H1 (cell line): ENCODE results near the gene TMIGD3. TPM values are rescaled to one million over a fixed set of nuclear protein-coding genes. Genes with fewer than 3 reads are reported as not detected.
A peak's percentile ranks its signal among the peaks of the same experiment; 100 is the strongest.

ENCODE experiments used
- CTCF ChIA-PET: fragments of 300-600 bp; sonication (Branson Sonifier 250); formaldehyde crosslinking; loops from one replicate; lab custom pipeline; 2021; ENCODE audit not compliant: partially characterized antibody; lab: Charles Lee
- POLR2A ChIA-PET: fragments of 300-600 bp; sonication (Branson Sonifier 250); formaldehyde crosslinking; loops from one replicate; lab custom pipeline; 2021; ENCODE audit warnings: inconsistent platforms; ENCODE audit not compliant: partially characterized antibody; lab: Charles Lee
- DNase-seq, 2 experiments: peaks; one replicate each; pipeline versions ENCODE4 v3.0.0 to v3.0.0-alpha.2; 2010 to 2022; ENCODE audit warnings: low spot score in 2 of 2, low read depth in 1 of 2, mixed read lengths in 1 of 2
- FAIRE-seq: peaks from 2 replicates; lab custom pipeline; 2011; peaks lifted over from hg19 to GRCh38; lab: Jason Lieb, UNC
- H2AFZ ChIP-seq: 2 replicates; pipeline ENCODE4 v1.8.1; 2012; ENCODE audit warnings: low read length, inconsistent platforms
- H2AK5ac ChIP-seq: 2 replicates; pipeline ENCODE4 v1.6.1; 2013; ENCODE audit warnings: low read depth, low read length
- H2BK120ac ChIP-seq: replicated peaks from 2 replicates; pipeline ENCODE3; 2013; ENCODE audit warnings: low read depth, low read length, inconsistent platforms
- H2BK12ac ChIP-seq: 2 replicates; pipeline ENCODE4 v1.6.1; 2013; ENCODE audit warnings: low read depth, low read length
- H2BK15ac ChIP-seq: 2 replicates; pipeline ENCODE4 v1.6.1; 2013; ENCODE audit warnings: low read length
- H2BK20ac ChIP-seq: 2 replicates; pipeline ENCODE4 v1.6.1; 2013; ENCODE audit warnings: low read length
- H2BK5ac ChIP-seq: 2 replicates; pipeline ENCODE4 v1.6.1; 2013; ENCODE audit warnings: low read depth, low read length
- H3K14ac ChIP-seq: 2 replicates; pipeline ENCODE4 v1.6.1; 2013; ENCODE audit warnings: inconsistent platforms; ENCODE audit not compliant: insufficient read length
- H3K18ac ChIP-seq: 2 replicates; pipeline ENCODE4 v1.6.1; 2013; ENCODE audit warnings: low read length; ENCODE audit errors: extremely low read depth
- H3K23ac ChIP-seq: 2 replicates; pipeline ENCODE4 v1.6.1; 2013; ENCODE audit warnings: inconsistent platforms; ENCODE audit not compliant: insufficient read length
- H3K23me2 ChIP-seq: 2 replicates; pipeline ENCODE4 v1.6.1; 2013; ENCODE audit warnings: low read depth, low read length
- H3K27ac ChIP-seq: 2 replicates; pipeline ENCODE4 v1.6.1; 2011; ENCODE audit warnings: low read depth, low read length, inconsistent platforms
- H3K27me3 ChIP-seq, 4 experiments: replicated peaks in 1 of 4; 1 replicate in 1 of 4; 2 replicates in 3 of 4; pipeline versions ENCODE4 v1.6.1 to v1.8.1; 2011 to 2013; ENCODE audit warnings: low read length in 3 of 4, mild to moderate bottlenecking in 3 of 4, inconsistent platforms in 2 of 4, mixed read lengths in 2 of 4, moderate library complexity in 1 of 4; ENCODE audit not compliant: control insufficient read depth in 3 of 4, insufficient read depth in 3 of 4; ENCODE audit errors: extremely low read depth in 1 of 4
- H3K36me3 ChIP-seq, 4 experiments: 2 replicates each; pipeline versions ENCODE4 v1.6.1 to v1.8.1; 2011 to 2013; ENCODE audit warnings: mild to moderate bottlenecking in 4 of 4, low read length in 3 of 4, moderate library complexity in 2 of 4, control low read depth in 1 of 4, inconsistent platforms in 1 of 4; ENCODE audit not compliant: insufficient read depth in 4 of 4, control insufficient read depth in 2 of 4
- H3K4ac ChIP-seq: replicated peaks from 2 replicates; pipeline ENCODE3; 2013; ENCODE audit warnings: low read length, low read depth, mixed read lengths, inconsistent platforms; ENCODE audit not compliant: insufficient read length
- H3K4me1 ChIP-seq, 4 experiments: replicated peaks in 1 of 4; 1 replicate in 1 of 4; 2 replicates in 3 of 4; pipeline versions ENCODE4 v1.6.1 to v1.8.1; 2011 to 2013; ENCODE audit warnings: low read length in 3 of 4, inconsistent platforms in 2 of 4, mixed read lengths in 1 of 4; ENCODE audit not compliant: insufficient read depth in 4 of 4, control insufficient read depth in 3 of 4
- H3K4me2 ChIP-seq, 2 experiments: 2 replicates each; pipeline versions ENCODE4 v1.6.1 to v1.8.1; 2011 to 2013; ENCODE audit warnings: low read depth in 2 of 2, low read length in 2 of 2, control low read depth in 1 of 2, inconsistent platforms in 1 of 2, mild to moderate bottlenecking in 1 of 2; ENCODE audit not compliant: insufficient read depth in 1 of 2
- H3K4me3 ChIP-seq, 4 experiments: fragments of 200-600, 300-600 bp in 1 of 4; sonication (generic), shearing (Covaris generic), sonication (Bioruptor Twin) in 1 of 4; 2 replicates each; pipeline versions ENCODE4 v1.5.1 to v1.8.1; 2011 to 2016; ENCODE audit warnings: low read length in 4 of 4, low read depth in 3 of 4, control low read depth in 2 of 4, inconsistent platforms in 2 of 4, mild to moderate bottlenecking in 2 of 4, mixed read lengths in 1 of 4, moderate library complexity in 1 of 4; ENCODE audit not compliant: insufficient read depth in 2 of 4; ENCODE audit errors: extremely low read depth in 1 of 4
- H3K56ac ChIP-seq: replicated peaks from 2 replicates; pipeline ENCODE3; 2013; ENCODE audit warnings: low read depth, mild to moderate bottlenecking, mixed read lengths, low read length, inconsistent platforms; ENCODE audit not compliant: insufficient read length
- H3K79me1 ChIP-seq: 2 replicates; pipeline ENCODE4 v1.6.1; 2013; ENCODE audit warnings: low read depth, low read length, control low read depth
- H3K79me2 ChIP-seq, 2 experiments: 2 replicates each; pipeline versions ENCODE4 v1.6.1 to v1.8.1; 2012 to 2013; ENCODE audit warnings: low read length in 2 of 2, mild to moderate bottlenecking in 2 of 2, inconsistent platforms in 1 of 2; ENCODE audit not compliant: insufficient read depth in 2 of 2, control insufficient read depth in 1 of 2
- H3K9ac ChIP-seq, 4 experiments: replicated peaks in 1 of 4; 1 replicate in 1 of 4; 2 replicates in 3 of 4; pipeline versions ENCODE4 v1.6.1 to v1.8.1; 2011 to 2013; ENCODE audit warnings: low read depth in 3 of 4, low read length in 3 of 4, control low read depth in 2 of 4, mild to moderate bottlenecking in 2 of 4, moderate library complexity in 2 of 4, inconsistent platforms in 1 of 4; ENCODE audit errors: extremely low read depth in 1 of 4
- H3K9me3 ChIP-seq, 2 experiments: 2 replicates each; pipeline versions ENCODE4 v1.6.1 to v1.8.1; 2012 to 2013; ENCODE audit warnings: mild to moderate bottlenecking in 2 of 2, moderate library complexity in 2 of 2, control low read depth in 1 of 2, inconsistent platforms in 1 of 2, low read depth in 1 of 2, low read length in 1 of 2, mixed read lengths in 1 of 2; ENCODE audit not compliant: insufficient read depth in 2 of 2
- H4K20me1 ChIP-seq, 2 experiments: replicated peaks in 1 of 2; 2 replicates each; pipeline versions ENCODE3 to v1.8.1; 2011 to 2013; ENCODE audit warnings: inconsistent platforms in 2 of 2, low read length in 2 of 2, mild to moderate bottlenecking in 1 of 2; ENCODE audit not compliant: insufficient read depth in 2 of 2, control insufficient read depth in 1 of 2
- H4K5ac ChIP-seq: 2 replicates; pipeline ENCODE4 v1.6.1; 2013; ENCODE audit warnings: low read length, low read depth, mixed read lengths, inconsistent platforms; ENCODE audit not compliant: insufficient read length
- H4K8ac ChIP-seq: 2 replicates; pipeline ENCODE4 v1.8.0; 2013; ENCODE audit warnings: mild to moderate bottlenecking, moderate library complexity, low read length, inconsistent platforms; ENCODE audit not compliant: insufficient read depth; ENCODE audit errors: extremely low read depth
- H4K91ac ChIP-seq: replicated peaks from 2 replicates; pipeline ENCODE3; 2013; ENCODE audit warnings: low read length, mixed read lengths, inconsistent platforms; ENCODE audit not compliant: insufficient read length
- BACH1 ChIP-seq: IDR thresholded peaks from 2 replicates; pipeline ENCODE4 v1.6.1; 2012; ENCODE audit warnings: low read length, improper control_type of control experiment
- CTCF ChIP-seq, 3 experiments: IDR thresholded peaks; 1 replicate in 2 of 3; 2 replicates in 1 of 3; pipeline versions ENCODE4 v1.5.1 to v1.6.1; 2011; ENCODE audit warnings: low read length in 3 of 3, mild to moderate bottlenecking in 3 of 3, inconsistent platforms in 2 of 3, low read depth in 1 of 3, moderate library complexity in 1 of 3; ENCODE audit not compliant: insufficient read depth in 1 of 3; ENCODE audit errors: control extremely low read depth in 1 of 3
- MAFK ChIP-seq: IDR thresholded peaks from 2 replicates; pipeline ENCODE4 v1.6.1; 2012; ENCODE audit warnings: low read depth, mild to moderate bottlenecking, improper control_type of control experiment, low read length
- MAX ChIP-seq: IDR thresholded peaks from 2 replicates; pipeline ENCODE4 v1.6.1; 2012; ENCODE audit warnings: inconsistent platforms
- RNF2 ChIP-seq: fragments of 200-900, 300-1000 bp; sonication (generic); IDR thresholded peaks from 2 replicates; pipeline ENCODE4 v1.7.1; 2016; ENCODE audit warnings: borderline replicate concordance, low read depth, mild to moderate bottlenecking, antibody characterized with exemption, low read length; ENCODE audit not compliant: poor library complexity, severe bottlenecking; ENCODE audit errors: missing control alignments
- SP2 ChIP-seq: IDR thresholded peaks from 2 replicates; pipeline ENCODE4 v1.6.1; 2012; ENCODE audit warnings: mild to moderate bottlenecking, low read length, inconsistent platforms
- TBP ChIP-seq: IDR thresholded peaks from 2 replicates; pipeline ENCODE4 v1.6.1; 2011; ENCODE audit warnings: low read depth, low read length, improper control_type of control experiment
- WGBS, 2 experiments: shearing (Covaris generic) in 1 of 2; methylation state at CpG; one replicate each; pipeline versions ENCODE4 v1.1.6 to v1.1.7; 2013 to 2015; ENCODE audit warnings: low lambda C conversion rate in 2 of 2, mixed read lengths in 2 of 2, inconsistent platforms in 1 of 2, low coverage in 1 of 2, missing lambda C conversion rate in 1 of 2; ENCODE audit not compliant: insufficient replicate concordance in 2 of 2, insufficient coverage in 1 of 2, insufficient read length in 1 of 2; ENCODE audit errors: extremely low coverage in 1 of 2, missing lambda C conversion rate in 1 of 2; 5-methylcytosine and 5-hydroxymethylcytosine counted together
- polyA plus RNA-seq, 7 experiments: library from polyadenylated mRNA; depleted of rRNA in 3 of 7; stranded (reverse) in 5 of 7; unstranded in 2 of 7; fragments of >200 nt in 5 of 7; fragments of 200-250 nt in 2 of 7; gene quantifications; 1 replicate in 5 of 7; 2 replicates in 1 of 7; 4 replicates in 1 of 7; pipeline versions ENCODE4 v1.2.1 to v1.2.3, GENCODE V29; 2011 to 2013; ENCODE audit warnings: missing spikeins in 2 of 7, mixed read lengths in 2 of 7
- total RNA-seq: library from RNA; stranded (reverse); fragmentation: NEBNext Ultra II Directional; extraction: Animal tissue kit (Norgen Biotek cat#: 25700); gene quantifications from 2 replicates; pipeline ENCODE4 v1.2.1, GENCODE V29; 2021

TMIGD3 gene
- total and polyA plus RNA-seq, 2 of the 8 experiments (the other 6 are each of a cell fraction or from before 2014, with no cell fraction given), result not detected

GRCh38 chr1:111538343-111539025 is 35.1 kb upstream of the TMIGD3 start:
- ChIA-PET POLR2A (no interaction called here), CTCF (no interaction called here)
- peaks cover 3% of the 10 kb centered on the region for H3K23me2 ChIP-seq
- H3K14ac ChIP-seq, result no peak overlapping the region
- H4K91ac ChIP-seq, result no peak overlapping the region
- FAIRE-seq (no peak), DNase-seq (no peak)
- no peak overlapping the region for H3K4me3 ChIP-seq
- peaks cover 0 to 10% (median 2%) of the 10 kb centered on the region in 4 experiments; a peak in 4 of 7 replicates for H3K4me1 ChIP-seq
- 0 out of 2 replicates have a peak overlapping the region, but pooled peaks have one; percentile 48 for H2BK15ac ChIP-seq
- H3K56ac ChIP-seq, result no peak overlapping the region
- no peak overlapping the region for H3K23ac ChIP-seq
- no peak overlapping the region for H2AK5ac ChIP-seq
- H3K27ac ChIP-seq, result no peak overlapping the region
- no peak overlapping the region; the same call in 1 of the 2 replicates for H2BK5ac ChIP-seq
- no peaks in the 10 kb centered on the region; a peak in 2 of 7 replicates for H3K27me3 ChIP-seq
- H3K9me3 ChIP-seq, result no peaks in the 10 kb centered on the region
- no peak overlapping the region for H4K5ac ChIP-seq
- no peaks in the 10 kb centered on the region for H4K20me1 ChIP-seq
- H2BK120ac ChIP-seq, result no peak overlapping the region
- H2BK12ac ChIP-seq, result no peak overlapping the region
- H4K8ac ChIP-seq, result no peak overlapping the region
- 0 out of 4 replicates have a peak overlapping the region, but pooled peaks of 1 of the 2 experiments have one; percentile 2 for H3K4me2 ChIP-seq
- peak overlapping the region; percentile 25; the same call in 1 of the 2 replicates for H3K18ac ChIP-seq
- H2AFZ ChIP-seq, result no peak overlapping the region
- H3K79me1 ChIP-seq, result no peaks in the 10 kb centered on the region
- H3K4ac ChIP-seq, result no peak overlapping the region
- no peak overlapping the region; the same call in 1 of the 2 replicates for H2BK20ac ChIP-seq
- no peaks in the 10 kb centered on the region for H3K79me2 ChIP-seq
- H3K9ac ChIP-seq, result no peak overlapping the region
- H3K36me3 ChIP-seq, result no peaks in the 10 kb centered on the region
- WGBS, 2 experiments, result 74% methylated on average over 6 of the region's 6 CpGs; no CpG with 5 or more reads in 1 of the 2 experiments
- TF ChIP-seq RNF2 (no peak), SP2 (no peak), MAX (no peak), BACH1 (peak; percentile 85), TBP (no peak), MAFK (peak; percentile 51; the same call in 1 of the 2 replicates), CTCF (IDR thresholded peaks at IDR 0.05; ENCODE audit: control extremely low read depth in 1 of 3, insufficient read depth in 1 of 3, low read depth in 1 of 3, low read length in 3 of 3) (no peak)
